Measurements from ENCODE around the gene PPP2R2B. TPM values are rescaled to one million over a fixed set of nuclear protein-coding genes. Genes with fewer than 3 reads are reported as not detected.

Gene PPP2R2B
- total RNA-seq, 1 donor: not detected

DNA sequence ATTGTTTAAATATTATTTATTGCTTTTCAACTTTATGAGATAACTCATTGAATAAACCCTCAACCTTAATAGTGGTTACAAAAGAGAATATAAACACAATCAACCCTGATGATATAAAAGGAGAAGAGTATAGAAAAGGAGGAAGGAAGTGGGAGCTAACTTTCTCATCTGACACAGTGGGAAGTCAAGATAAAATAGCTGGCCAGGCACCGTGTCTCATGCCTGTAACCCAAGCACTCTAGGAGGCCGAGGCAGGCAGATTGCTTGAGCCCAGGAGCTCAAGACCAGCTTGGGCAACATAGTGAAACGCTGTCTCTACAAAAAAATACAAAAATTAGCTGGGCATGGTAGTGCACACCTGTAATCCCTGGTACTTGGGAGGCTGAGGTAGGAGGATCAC is 93.5 kb downstream of the PPP2R2B start:
- Histone ChIP-seq H3K4me1 (ENCODE audit: insufficient read depth, low read length) (no peaks in the 10 kb centered on the region), H2AFZ (ENCODE audit: low read length) (no peak overlapping the region), H3K4me2 (ENCODE audit: insufficient read depth, low read length) (no peak overlapping the region), H3K9me3 (ENCODE audit: low read depth, low read length) (no peaks in the 10 kb centered on the region), H3K27ac (ENCODE audit: low read depth, low read length) (no peak overlapping the region), H3K27me3 (ENCODE audit: insufficient read depth, low read length) (no peaks in the 10 kb centered on the region), H4K20me1 (ENCODE audit: insufficient read depth, low read length) (no peaks in the 10 kb centered on the region), H3K36me3 (ENCODE audit: insufficient read depth, low read length) (no peaks in the 10 kb centered on the region), H3K4me3 (ENCODE audit: insufficient read depth, low read length) (no peak overlapping the region), H3K79me2 (ENCODE audit: insufficient read depth, low read length) (no peaks in the 10 kb centered on the region)
- DNase-seq (ENCODE audit: insufficient read length, low spot score, missing footprints): no peak
- TF ChIP-seq CTCF (IDR thresholded peaks at IDR 0.05; ENCODE audit: extremely low read depth, low read depth, low read length): no peak

DNA sequence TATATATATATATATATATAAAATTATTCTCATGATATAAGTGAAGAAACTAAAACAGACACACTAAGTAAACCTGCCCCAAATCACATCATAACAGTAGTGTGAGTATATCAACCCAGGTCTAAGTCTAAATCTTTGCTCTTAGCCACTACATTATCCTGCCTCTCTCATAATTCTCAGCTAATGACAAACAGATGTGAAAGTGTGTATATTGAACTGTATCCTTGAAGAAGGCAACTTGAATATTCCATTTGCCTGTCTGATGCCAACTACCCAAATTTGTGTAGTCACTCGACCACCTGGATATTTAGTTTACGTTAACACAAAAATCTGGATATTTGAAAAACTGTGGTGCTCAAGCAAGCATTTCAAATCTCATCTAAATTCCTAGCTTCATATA is 97.4 kb downstream of the PPP2R2B start:
- DNase-seq (ENCODE audit: insufficient read length, low spot score, missing footprints): no peak
- Histone ChIP-seq H3K4me3 (ENCODE audit: insufficient read depth, low read length) (no peak overlapping the region), H3K4me1 (ENCODE audit: insufficient read depth, low read length) (no peaks in the 10 kb centered on the region), H4K20me1 (ENCODE audit: insufficient read depth, low read length) (no peaks in the 10 kb centered on the region), H3K27ac (ENCODE audit: low read depth, low read length) (no peak overlapping the region), H3K9me3 (ENCODE audit: low read depth, low read length) (no peaks in the 10 kb centered on the region), H3K36me3 (ENCODE audit: insufficient read depth, low read length) (no peaks in the 10 kb centered on the region), H3K27me3 (ENCODE audit: insufficient read depth, low read length) (no peaks in the 10 kb centered on the region), H3K4me2 (ENCODE audit: insufficient read depth, low read length) (no peak overlapping the region), H2AFZ (ENCODE audit: low read length) (no peak overlapping the region), H3K79me2 (ENCODE audit: insufficient read depth, low read length) (no peaks in the 10 kb centered on the region)
- TF ChIP-seq CTCF (IDR thresholded peaks at IDR 0.05; ENCODE audit: extremely low read depth, low read depth, low read length): no peak

DNA sequence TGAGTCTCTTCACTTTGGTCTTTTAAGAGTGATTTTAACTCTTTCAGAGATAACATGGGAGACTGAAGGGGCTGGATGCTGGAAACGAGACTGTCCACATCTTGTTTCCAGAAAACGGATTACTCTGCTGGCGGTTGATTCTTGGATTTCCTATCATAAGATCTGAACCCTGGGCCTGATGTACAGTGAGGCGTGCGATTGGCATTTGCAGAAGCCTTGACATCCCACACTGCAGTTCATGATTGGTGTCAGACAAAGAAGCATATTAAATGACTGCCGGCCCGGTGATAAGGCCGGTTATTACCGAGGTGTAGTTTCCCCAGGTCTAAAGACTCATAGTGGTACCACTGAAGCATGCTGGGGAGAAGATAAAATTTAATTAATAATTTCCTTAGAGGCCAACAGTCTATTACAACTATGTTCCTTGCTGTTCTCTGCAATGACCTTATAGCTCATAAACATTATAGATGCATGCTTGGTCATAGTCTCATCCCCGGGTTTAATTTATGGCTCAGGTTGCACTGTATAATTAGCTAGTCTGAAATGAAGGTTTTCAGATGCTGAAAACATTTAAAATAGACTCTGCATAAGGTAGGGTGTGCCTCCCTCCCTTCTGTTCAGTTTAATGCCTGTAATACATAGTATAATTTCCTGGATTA is 99.2 kb downstream of the PPP2R2B start:
- no peaks in the 10 kb centered on the region for H3K36me3 ChIP-seq (ENCODE audit: insufficient read depth, low read length)
- H2AFZ ChIP-seq (ENCODE audit: low read length): no peak overlapping the region
- no peaks in the 10 kb centered on the region for H3K79me2 ChIP-seq (ENCODE audit: insufficient read depth, low read length)
- H3K4me2 ChIP-seq (ENCODE audit: insufficient read depth, low read length): no peak overlapping the region
- no peak overlapping the region for H3K4me3 ChIP-seq (ENCODE audit: insufficient read depth, low read length)
- no peaks in the 10 kb centered on the region for H3K27me3 ChIP-seq (ENCODE audit: insufficient read depth, low read length)
- no peak overlapping the region for H3K27ac ChIP-seq (ENCODE audit: low read depth, low read length)
- no peaks in the 10 kb centered on the region for H4K20me1 ChIP-seq (ENCODE audit: insufficient read depth, low read length)
- no peaks in the 10 kb centered on the region for H3K9me3 ChIP-seq (ENCODE audit: low read depth, low read length)
- DNase-seq (ENCODE audit: insufficient read length, low spot score, missing footprints): no peak
- no peaks in the 10 kb centered on the region for H3K4me1 ChIP-seq (ENCODE audit: insufficient read depth, low read length)
- no peak for TF ChIP-seq CTCF (IDR thresholded peaks at IDR 0.05; ENCODE audit: extremely low read depth, low read depth, low read length)

DNA sequence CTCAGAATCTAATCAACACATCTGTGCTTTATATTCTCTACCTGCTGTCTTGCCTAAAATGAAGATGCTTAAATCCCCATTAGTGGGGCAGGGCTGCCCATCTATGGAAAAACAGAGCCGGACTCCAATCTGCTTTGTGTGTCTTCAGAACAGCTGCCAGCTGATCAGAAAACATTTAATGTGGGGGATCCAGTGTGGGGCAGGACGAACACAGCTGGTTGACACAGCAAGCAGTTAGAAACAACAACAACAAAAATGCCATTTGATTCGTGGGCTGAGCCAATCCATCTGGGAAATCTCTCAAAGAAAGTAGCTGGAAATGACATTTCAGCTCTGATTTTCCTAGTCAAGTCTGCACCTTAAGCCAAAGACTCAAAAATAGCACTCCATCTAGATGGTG is 99.8 kb downstream of the PPP2R2B start:
- no peak overlapping the region for H3K4me3 ChIP-seq (ENCODE audit: insufficient read depth, low read length)
- no peaks in the 10 kb centered on the region for H3K9me3 ChIP-seq (ENCODE audit: low read depth, low read length)
- H3K36me3 ChIP-seq (ENCODE audit: insufficient read depth, low read length): no peaks in the 10 kb centered on the region
- no peak overlapping the region for H3K27ac ChIP-seq (ENCODE audit: low read depth, low read length)
- no peaks in the 10 kb centered on the region for H3K27me3 ChIP-seq (ENCODE audit: insufficient read depth, low read length)
- no peak overlapping the region for H2AFZ ChIP-seq (ENCODE audit: low read length)
- no peaks in the 10 kb centered on the region for H3K79me2 ChIP-seq (ENCODE audit: insufficient read depth, low read length)
- H3K4me2 ChIP-seq (ENCODE audit: insufficient read depth, low read length): no peak overlapping the region
- no peak for DNase-seq (ENCODE audit: insufficient read length, low spot score, missing footprints)
- H4K20me1 ChIP-seq (ENCODE audit: insufficient read depth, low read length): no peaks in the 10 kb centered on the region
- TF ChIP-seq CTCF (IDR thresholded peaks at IDR 0.05; ENCODE audit: extremely low read depth, low read depth, low read length): no peak
- H3K4me1 ChIP-seq (ENCODE audit: insufficient read depth, low read length): no peaks in the 10 kb centered on the region

Data from osteoblast (primary cell).